ENCODE results near the gene GPC3. TPM values are rescaled to one million over a fixed set of nuclear protein-coding genes. Genes with fewer than 3 reads are reported as not detected.

The GPC3 gene
- total RNA-seq, 6 experiments from 2014 or later: not detected

DNA sequence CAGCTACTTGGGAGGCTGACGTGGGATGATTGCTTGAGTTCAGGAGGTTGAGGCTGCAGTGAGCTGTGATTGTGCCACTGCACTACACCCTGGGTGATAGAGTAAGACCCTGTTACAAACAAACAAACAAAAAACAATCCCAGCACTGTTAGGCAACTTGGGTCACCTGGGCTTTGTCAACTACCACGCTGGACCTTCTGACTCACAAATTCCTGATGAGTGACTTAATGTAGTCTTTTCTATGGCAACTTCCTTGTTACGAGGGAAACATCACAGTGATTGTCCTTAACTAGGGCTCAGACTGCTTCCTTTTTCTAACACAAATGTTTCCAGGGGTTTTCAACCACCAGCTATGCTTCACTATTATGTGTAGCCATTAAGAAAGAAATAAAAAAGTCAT lies 441.3 kb downstream of the GPC3 start:
- no peak overlapping the region for H3K27ac Mint-ChIP-seq
- no peaks in the 10 kb centered on the region for H3K36me3 Mint-ChIP-seq (ENCODE audit: low read depth)
- H3K27me3 Mint-ChIP-seq (ENCODE audit: insufficient read depth): no peaks in the 10 kb centered on the region
- peaks cover 24% of the 10 kb centered on the region for H3K9me3 Mint-ChIP-seq
- TF ChIP-seq, protein P1, sequence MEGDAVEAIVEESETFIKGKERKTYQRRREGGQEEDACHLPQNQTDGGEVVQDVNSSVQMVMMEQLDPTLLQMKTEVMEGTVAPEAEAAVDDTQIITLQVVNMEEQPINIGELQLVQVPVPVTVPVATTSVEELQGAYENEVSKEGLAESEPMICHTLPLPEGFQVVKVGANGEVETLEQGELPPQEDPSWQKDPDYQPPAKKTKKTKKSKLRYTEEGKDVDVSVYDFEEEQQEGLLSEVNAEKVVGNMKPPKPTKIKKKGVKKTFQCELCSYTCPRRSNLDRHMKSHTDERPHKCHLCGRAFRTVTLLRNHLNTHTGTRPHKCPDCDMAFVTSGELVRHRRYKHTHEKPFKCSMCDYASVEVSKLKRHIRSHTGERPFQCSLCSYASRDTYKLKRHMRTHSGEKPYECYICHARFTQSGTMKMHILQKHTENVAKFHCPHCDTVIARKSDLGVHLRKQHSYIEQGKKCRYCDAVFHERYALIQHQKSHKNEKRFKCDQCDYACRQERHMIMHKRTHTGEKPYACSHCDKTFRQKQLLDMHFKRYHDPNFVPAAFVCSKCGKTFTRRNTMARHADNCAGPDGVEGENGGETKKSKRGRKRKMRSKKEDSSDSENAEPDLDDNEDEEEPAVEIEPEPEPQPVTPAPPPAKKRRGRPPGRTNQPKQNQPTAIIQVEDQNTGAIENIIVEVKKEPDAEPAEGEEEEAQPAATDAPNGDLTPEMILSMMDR (IDR thresholded peaks at IDR 0.05): no peak
- no peak overlapping the region for H3K4me3 Mint-ChIP-seq
- H3K4me1 Mint-ChIP-seq (ENCODE audit: low read depth): no peaks in the 10 kb centered on the region
- DNase-seq: no peak

DNA sequence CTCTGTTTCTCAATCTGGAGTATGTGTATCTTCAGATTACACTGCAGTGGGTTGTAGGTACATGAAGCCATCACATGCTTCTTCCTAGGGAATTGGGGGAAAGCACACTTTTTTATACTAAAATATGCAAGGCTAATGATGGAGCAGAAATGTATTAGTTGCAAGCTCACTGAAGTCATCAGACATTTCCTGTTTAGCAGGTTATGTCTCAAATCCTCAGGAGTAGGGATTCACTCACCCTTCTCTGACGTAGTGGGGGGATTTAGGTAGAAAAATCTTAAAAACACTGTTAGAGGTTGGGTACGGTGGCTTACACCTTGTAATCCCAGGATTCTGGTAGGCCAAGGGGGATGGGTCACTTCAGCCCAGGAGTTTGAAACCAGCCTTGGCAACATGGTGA lies 441.7 kb downstream of the GPC3 start:
- Mint-ChIP-seq H3K27me3 (ENCODE audit: insufficient read depth) (no peaks in the 10 kb centered on the region), H3K27ac (no peak overlapping the region), H3K4me3 (no peak overlapping the region), H3K9me3 (peaks cover 20% of the 10 kb centered on the region), H3K4me1 (ENCODE audit: low read depth) (no peaks in the 10 kb centered on the region), H3K36me3 (ENCODE audit: low read depth) (no peaks in the 10 kb centered on the region)
- TF ChIP-seq, protein P1 (IDR thresholded peaks at IDR 0.05): no peak
- no peak for DNase-seq

DNA sequence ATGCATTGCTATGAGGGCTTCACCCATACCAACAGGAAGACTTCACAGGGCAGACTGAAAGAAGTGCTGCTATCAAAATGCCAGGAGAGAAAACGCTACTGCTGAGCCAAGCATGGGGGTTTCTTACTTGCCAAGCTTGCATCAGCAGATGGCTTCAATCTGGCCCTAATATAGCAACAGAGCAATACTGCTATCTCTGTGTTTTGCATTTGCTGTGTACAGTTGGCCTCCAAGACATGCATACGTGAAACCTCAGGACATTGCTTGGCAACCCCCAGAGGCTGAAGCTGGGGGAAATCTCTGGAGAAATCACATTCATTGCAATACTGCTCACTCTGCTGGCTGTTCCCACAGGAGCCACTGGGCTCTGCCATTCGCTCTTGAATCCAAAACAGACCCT lies 442.9 kb downstream of the GPC3 start:
- no peaks in the 10 kb centered on the region for H3K36me3 Mint-ChIP-seq (ENCODE audit: low read depth)
- H3K9me3 Mint-ChIP-seq: peaks cover 20% of the 10 kb centered on the region
- H3K27me3 Mint-ChIP-seq (ENCODE audit: insufficient read depth): no peaks in the 10 kb centered on the region
- H3K4me3 Mint-ChIP-seq: no peak overlapping the region
- DNase-seq: no peak
- no peaks in the 10 kb centered on the region for H3K4me1 Mint-ChIP-seq (ENCODE audit: low read depth)
- no peak overlapping the region for H3K27ac Mint-ChIP-seq
- TF ChIP-seq, protein P1 (IDR thresholded peaks at IDR 0.05): no peak

DNA sequence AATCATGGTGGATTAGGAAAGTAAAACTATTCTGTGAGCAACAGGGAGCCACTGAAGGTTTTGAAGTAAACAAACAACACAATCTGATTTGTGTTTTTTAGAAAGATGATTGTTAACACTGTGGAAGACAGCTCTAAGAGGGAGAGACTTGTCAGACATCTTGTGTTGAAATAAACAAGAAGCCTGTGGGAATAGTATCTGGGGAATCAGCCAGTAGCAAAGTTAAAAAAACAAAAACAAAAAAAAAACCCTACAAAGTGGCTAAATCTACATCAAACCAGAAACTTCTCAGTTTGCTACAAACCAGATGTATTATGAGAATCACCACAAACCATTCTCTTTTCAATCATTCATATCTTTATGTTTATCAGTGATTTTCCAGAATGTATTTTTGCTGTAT lies 444.4 kb downstream of the GPC3 start:
- DNase-seq: no peak
- Mint-ChIP-seq H3K9me3 (peaks cover 20% of the 10 kb centered on the region), H3K27me3 (ENCODE audit: insufficient read depth) (no peaks in the 10 kb centered on the region), H3K4me1 (ENCODE audit: low read depth) (no peaks in the 10 kb centered on the region), H3K4me3 (no peak overlapping the region), H3K27ac (no peak overlapping the region), H3K36me3 (ENCODE audit: low read depth) (no peaks in the 10 kb centered on the region)
- TF ChIP-seq, protein P1 (IDR thresholded peaks at IDR 0.05): no peak

DNA sequence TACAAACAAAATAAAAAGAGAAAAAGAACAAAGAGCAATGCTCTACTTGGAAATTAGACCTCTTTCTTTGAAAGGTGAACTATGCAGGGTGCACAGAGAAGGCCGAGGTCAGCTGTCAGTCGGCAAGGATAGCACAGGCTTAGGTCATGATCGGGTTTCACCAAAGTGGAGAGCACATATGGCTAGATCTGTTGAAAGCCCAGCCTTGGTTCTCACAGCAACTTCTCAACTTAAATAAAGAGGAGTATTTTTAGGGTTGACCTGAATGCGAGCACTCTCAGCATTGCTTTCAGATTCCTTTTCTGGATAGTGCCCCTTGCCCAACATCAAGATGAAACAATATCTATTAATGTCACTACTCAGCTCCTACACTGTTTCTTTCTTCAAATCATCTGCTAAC lies 447.2 kb downstream of the GPC3 start:
- TF ChIP-seq, protein P1 (IDR thresholded peaks at IDR 0.05): no peak
- H3K9me3 Mint-ChIP-seq: peaks cover 15% of the 10 kb centered on the region; the same call in 1 of the 2 replicates
- H3K4me1 Mint-ChIP-seq (ENCODE audit: low read depth): no peaks in the 10 kb centered on the region
- H3K36me3 Mint-ChIP-seq (ENCODE audit: low read depth): no peaks in the 10 kb centered on the region
- no peak for DNase-seq
- no peak overlapping the region for H3K27ac Mint-ChIP-seq
- H3K4me3 Mint-ChIP-seq: no peak overlapping the region
- no peaks in the 10 kb centered on the region for H3K27me3 Mint-ChIP-seq (ENCODE audit: insufficient read depth)

DNA sequence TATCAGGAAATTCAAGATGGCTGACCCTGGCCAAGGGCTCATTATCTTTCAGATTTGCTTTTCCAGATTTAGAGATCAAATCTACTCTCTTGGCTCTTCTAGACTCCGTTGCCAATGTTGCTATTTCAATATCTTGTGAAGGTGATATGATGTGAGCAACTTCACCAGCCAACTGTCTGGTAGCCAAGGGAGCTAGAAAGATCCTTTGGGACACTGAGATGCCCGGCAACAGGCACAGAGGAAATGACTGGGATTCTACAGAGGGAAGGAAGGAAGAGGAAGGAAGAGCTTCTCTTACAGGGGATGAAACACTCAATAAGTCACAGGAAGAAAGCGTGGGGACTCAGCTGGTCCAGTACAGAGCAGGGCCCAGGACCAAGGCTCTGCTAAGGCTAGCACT lies 448.3 kb downstream of the GPC3 start:
- Mint-ChIP-seq H3K27me3 (ENCODE audit: insufficient read depth) (no peaks in the 10 kb centered on the region), H3K27ac (no peak overlapping the region), H3K4me1 (ENCODE audit: low read depth) (no peaks in the 10 kb centered on the region), H3K36me3 (ENCODE audit: low read depth) (no peaks in the 10 kb centered on the region), H3K9me3 (peaks cover 13% of the 10 kb centered on the region; the same call in 1 of the 2 replicates), H3K4me3 (no peak overlapping the region)
- TF ChIP-seq, protein P1 (IDR thresholded peaks at IDR 0.05): no peak
- no peak for DNase-seq
